Measurements from ENCODE around the gene CD63.
A peak's percentile ranks its signal among the peaks of the same experiment; 100 is the strongest.

CD63 gene

GRCh38 chr12:55728939-55729818 lies at the start of gene CD63:
Gene CD63 (minus strand): TSS chr12:55729009. CDS start chr12:55728341, 668 bp downstream.
- TF ChIP-seq CTCF (IDR thresholded peaks at IDR 0.05; ENCODE audit: insufficient read depth, low read depth, low read length, missing control alignments) = no peak
- peak within 1 kb of the TSS; percentile 74 for H3K4me3 ChIP-seq (ENCODE audit: low read length)
- peak; percentile 95 for DNase-seq (ENCODE audit: low read depth)

GRCh38 chr12:55777856-55778255 lies 49.0 kb upstream of the CD63 start:
- TF ChIP-seq CTCF (IDR thresholded peaks at IDR 0.05; ENCODE audit: insufficient read depth, low read depth, low read length, missing control alignments) = no peak

GRCh38 chr12:55771736-55772135 lies 42.9 kb upstream of the CD63 start:
- no peak for TF ChIP-seq CTCF (IDR thresholded peaks at IDR 0.05; ENCODE audit: insufficient read depth, low read depth, low read length, missing control alignments)

More at GRCh38 chr12:55777856-55778255, 49.0 kb upstream of the CD63 start:
- H3K4me3 ChIP-seq (ENCODE audit: low read length) = no peak overlapping the region
- DNase-seq (ENCODE audit: low read depth) = no peak

GRCh38 chr12:55767156-55767555 lies 38.3 kb upstream of the CD63 start:
- TF ChIP-seq CTCF (IDR thresholded peaks at IDR 0.05; ENCODE audit: insufficient read depth, low read depth, low read length, missing control alignments) = no peak
- no peak for DNase-seq (ENCODE audit: low read depth)
- H3K4me3 ChIP-seq (ENCODE audit: low read length) = no peak overlapping the region

More at GRCh38 chr12:55771736-55772135, 42.9 kb upstream of the CD63 start:
- DNase-seq (ENCODE audit: low read depth) = no peak
- no peak overlapping the region for H3K4me3 ChIP-seq (ENCODE audit: low read length)

- DNase-seq (ENCODE audit: low read depth) = no peak
- no peak for TF ChIP-seq CTCF (IDR thresholded peaks at IDR 0.05; ENCODE audit: insufficient read depth, low read depth, low read length, missing control alignments)
Measured at GRCh38 chr12:55765736-55766290, 37.0 kb upstream of the CD63 start.

GRCh38 chr12:55762646-55763045 lies 33.8 kb upstream of the CD63 start:
- TF ChIP-seq CTCF (IDR thresholded peaks at IDR 0.05; ENCODE audit: insufficient read depth, low read depth, low read length, missing control alignments) = no peak
- H3K4me3 ChIP-seq (ENCODE audit: low read length) = no peak overlapping the region
- DNase-seq (ENCODE audit: low read depth) = no peak

More at GRCh38 chr12:55765736-55766290, 37.0 kb upstream of the CD63 start:
- H3K4me3 ChIP-seq (ENCODE audit: low read length) = no peak overlapping the region

All from epithelial cell of esophagus (primary cell).